Nasal cavity respiratory epithelium epithelial cell of viscerocranial mucosa (primary cell): ENCODE measurements around the gene ZNF559. TPM values are rescaled to one million over a fixed set of nuclear protein-coding genes. Genes with fewer than 3 reads are reported as not detected.

Experiments
- total RNA-seq: library from RNA; depleted of rRNA; stranded (reverse); fragments of >200 nt; gene quantifications from 2 replicates; pipeline ENCODE4 v1.2.3, GENCODE V29; 2014

Gene ZNF559
- total RNA-seq: 6.2 and 21.6 TPM in 2 replicates

DNA sequence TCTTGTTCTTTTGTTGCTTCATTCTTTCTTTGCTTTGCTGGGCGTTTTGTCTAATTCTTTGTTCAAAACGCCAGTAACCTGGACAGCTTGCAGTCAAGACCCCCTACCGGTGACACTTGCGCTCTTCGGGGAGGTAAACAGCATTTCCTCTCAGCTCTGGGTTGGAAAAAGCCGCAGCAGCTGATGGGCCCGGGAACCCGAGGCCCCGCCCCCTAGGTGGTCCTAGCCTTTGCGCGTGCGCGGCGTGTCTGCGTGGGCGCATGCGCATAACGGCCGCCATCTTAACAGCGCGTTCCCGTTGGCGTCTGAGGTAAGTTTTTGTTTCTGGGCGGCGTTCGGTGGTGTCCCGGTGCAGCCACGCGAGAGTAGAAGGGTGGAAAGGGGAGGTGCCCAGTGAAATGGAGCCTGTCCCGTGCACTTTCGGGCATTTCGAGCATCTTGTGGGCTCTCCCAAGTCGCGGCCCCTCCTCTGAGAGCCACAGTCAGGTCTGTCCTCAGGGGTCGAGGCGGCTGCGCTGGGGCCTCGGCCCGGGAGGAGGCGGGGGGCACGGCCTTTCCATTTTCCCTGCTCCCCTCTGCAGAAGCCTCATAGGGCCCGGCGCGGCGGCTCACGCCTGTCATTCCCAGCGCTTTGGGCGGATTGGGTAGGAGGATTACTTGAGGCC, at the start of gene ZNF559:
TSS of gene ZNF559 (plus strand) at position 261 of the 665 bp plus-strand sequence. CDS start 14,371 bp downstream, outside the sequence.

DNA sequence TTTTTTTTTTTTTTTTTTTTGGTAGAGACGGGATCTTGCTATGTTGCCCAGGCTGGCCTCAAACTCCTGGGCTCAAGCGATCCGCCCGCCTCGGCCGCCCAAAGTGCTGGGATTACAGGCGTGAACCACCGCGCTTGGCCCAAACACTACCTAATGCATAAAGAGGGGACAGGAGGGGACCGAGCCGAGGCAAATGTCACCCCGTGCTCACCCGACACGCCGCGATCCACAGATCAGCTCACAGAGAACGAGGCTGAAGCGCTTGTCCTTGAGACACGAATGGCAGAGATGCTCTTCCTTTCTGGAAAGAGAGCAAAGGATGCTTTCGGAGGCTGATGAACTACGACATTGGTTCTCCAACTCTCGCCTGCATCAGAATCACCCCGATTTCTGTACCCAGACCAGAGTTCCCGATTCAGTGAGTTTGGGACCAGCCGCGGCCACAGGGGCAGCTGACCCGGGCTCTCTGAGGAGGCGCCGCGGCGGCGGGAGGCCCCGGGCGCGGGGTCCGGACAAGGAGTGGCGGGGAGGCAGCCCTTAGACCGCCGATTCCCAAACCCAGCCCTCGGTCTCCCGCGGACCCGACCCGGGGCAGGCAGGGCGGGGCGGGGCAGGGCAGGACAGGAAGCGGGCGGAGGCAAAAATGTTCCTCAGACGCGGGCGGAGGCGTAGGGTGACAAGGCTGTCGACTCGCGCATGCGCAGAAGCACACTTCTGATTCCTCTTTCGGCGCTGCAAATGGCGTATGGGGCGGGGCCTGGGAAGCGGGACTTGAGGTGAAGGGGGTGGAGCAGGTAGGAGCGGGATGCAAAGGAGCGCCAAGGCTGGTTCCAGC, 14.6 kb upstream of the ZNF559 start, which contains the start of gene ZNF699:
TSS of gene ZNF699 (minus strand) at position 700 of the 835 bp plus-strand sequence. CDS start 4,719 bp downstream, outside the sequence.

DNA sequence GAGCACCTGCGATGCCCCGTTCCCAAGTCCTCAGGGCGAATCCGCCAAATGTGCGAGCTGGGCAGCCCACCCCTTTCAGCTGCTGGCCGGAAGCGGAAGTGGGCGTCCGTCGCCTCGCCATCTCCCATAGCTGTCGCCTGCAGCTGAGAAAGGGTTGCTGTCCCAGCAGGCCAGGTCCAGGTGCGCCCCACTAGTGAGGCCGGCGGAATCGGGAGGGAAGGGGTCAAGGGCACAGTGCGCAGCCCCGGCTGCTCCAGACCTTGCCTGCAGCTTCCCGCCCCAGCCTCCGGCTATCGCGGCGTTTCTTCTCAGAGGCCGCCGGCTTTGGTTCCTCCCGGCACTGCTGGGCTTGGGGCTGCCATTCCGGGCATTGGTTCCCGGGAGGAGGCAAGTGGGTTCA, 38.9 kb downstream of the ZNF559 start, which contains the start of gene ZNF177:
TSS of gene ZNF177 (plus strand) at position 109 of the 400 bp plus-strand sequence. CDS start 15,299 bp downstream, outside the sequence.

Other genes with a start within 250 kb of the ZNF559 start
- not detected in 2 replicates for gene OR1M1, start 237.1 kb upstream of the ZNF559 start, total RNA-seq
- gene OR7G2, start 216.7 kb upstream of the ZNF559 start, total RNA-seq: not detected in 2 replicates
- not detected in 2 replicates for gene OR7G1, start 208.4 kb upstream of the ZNF559 start, total RNA-seq
- not detected in 2 replicates for gene OR7G3, start 197.2 kb upstream of the ZNF559 start, total RNA-seq
- 15.7 and 27.2 TPM in 2 replicates for gene ZNF317, start 183.8 kb upstream of the ZNF559 start, total RNA-seq
- not detected in 2 replicates for gene OR7D2, start 145.2 kb upstream of the ZNF559 start, total RNA-seq
- not detected in 2 replicates for gene OR7D4, start 104.6 kb upstream of the ZNF559 start, total RNA-seq
- gene OR7E24, start 73.2 kb upstream of the ZNF559 start, total RNA-seq: not detected in 2 replicates
- gene ZNF699, start 14.3 kb upstream of the ZNF559 start, total RNA-seq: 19.3 and 24.9 TPM in 2 replicates
- 0.68 and 2.3 TPM in 2 replicates for gene ZNF177, start 38.8 kb downstream of the ZNF559 start, total RNA-seq
- gene ZNF266, start 111.4 kb downstream of the ZNF559 start, total RNA-seq: 10.3 and 14.1 TPM in 2 replicates
- 1.6 and 2.7 TPM in 2 replicates for gene ZNF560, start 174.4 kb downstream of the ZNF559 start, total RNA-seq
- gene ZNF426, start 214.5 kb downstream of the ZNF559 start, total RNA-seq: 26.3 and 26.7 TPM in 2 replicates